GM21825 (cell line): ENCODE results near the gene ARHGEF10L.

ENCODE experiments used
- ATAC-seq: cut with Tn5 transposase; IDR thresholded peaks from one replicate; pipeline ENCODE4 v1.9.1; 2021; ENCODE audit warnings: mild to moderate bottlenecking, moderate library complexity; ENCODE audit not compliant: unreplicated experiment

The ARHGEF10L gene

GRCh38 chr1:17520473-17521319 is 18.8 kb upstream of the ARHGEF10L start:
- ATAC-seq: no peak

- ATAC-seq: no peak
Observed at GRCh38 chr1:17521946-17522612, 17.4 kb upstream of the ARHGEF10L start.

GRCh38 chr1:17523321-17524041 is 16.0 kb upstream of the ARHGEF10L start:
- no peak for ATAC-seq

- no peak for ATAC-seq
Observed at GRCh38 chr1:17524645-17525044, 14.9 kb upstream of the ARHGEF10L start.

- ATAC-seq: no peak
Observed at GRCh38 chr1:17525996-17526686, 13.4 kb upstream of the ARHGEF10L start.

GRCh38 chr1:17527036-17527914 is 12.2 kb upstream of the ARHGEF10L start:
- no peak for ATAC-seq

GRCh38 chr1:17529381-17529780 is 10.1 kb upstream of the ARHGEF10L start:
- ATAC-seq: no peak

- no peak for ATAC-seq
Observed at GRCh38 chr1:17531343-17531681, 8.2 kb upstream of the ARHGEF10L start.

- no peak for ATAC-seq
Observed at GRCh38 chr1:17531682-17532487, 7.6 kb upstream of the ARHGEF10L start.

- no peak for ATAC-seq
Observed at GRCh38 chr1:17533201-17533600, 6.3 kb upstream of the ARHGEF10L start.

GRCh38 chr1:17535300-17535936 is 4.1 kb upstream of the ARHGEF10L start:
- no peak for ATAC-seq

- ATAC-seq: no peak
Observed at GRCh38 chr1:17538010-17538409, 1.5 kb upstream of the ARHGEF10L start.

GRCh38 chr1:17538428-17539117 is 925 bp upstream of the ARHGEF10L start:
- no peak for ATAC-seq

GRCh38 chr1:17539118-17539476 is 401 bp upstream of the ARHGEF10L start:
- no peak for ATAC-seq

GRCh38 chr1:17540255-17541001 is 930 bp downstream of the ARHGEF10L start:
- ATAC-seq: no peak

GRCh38 chr1:17542645-17543044 is 3.1 kb downstream of the ARHGEF10L start:
- ATAC-seq: no peak

GRCh38 chr1:17544776-17545350 is 5.4 kb downstream of the ARHGEF10L start:
- no peak for ATAC-seq
